HG03439 (cell line): ENCODE measurements around the gene SORCS2.

ENCODE experiments used
- ATAC-seq: cut with Tn5 transposase; IDR thresholded peaks from one replicate; pipeline ENCODE4 v1.9.1; 2021; ENCODE audit warnings: mild to moderate bottlenecking, moderate library complexity; ENCODE audit not compliant: unreplicated experiment

Gene SORCS2

DNA sequence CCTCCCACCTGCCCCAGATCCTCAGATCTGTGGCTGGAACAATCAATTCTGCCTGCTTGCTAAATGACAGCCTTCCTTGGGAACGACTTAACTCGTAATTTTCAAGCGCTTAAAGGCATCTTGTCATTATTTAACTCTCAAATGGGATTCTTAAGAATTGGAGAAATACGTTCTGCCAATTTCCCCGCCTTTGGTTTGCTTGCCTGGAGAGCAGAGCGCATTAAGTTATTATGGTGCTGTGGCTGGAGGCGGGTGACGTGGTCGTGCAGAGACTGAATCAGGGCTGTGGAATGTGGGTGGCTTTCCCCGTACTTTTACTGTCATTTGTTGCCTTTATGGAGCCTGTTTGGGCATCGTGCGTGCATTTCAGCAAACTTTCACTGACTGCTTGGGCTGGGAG lies 321.3 kb downstream of the SORCS2 start:
- ATAC-seq = no peak

DNA sequence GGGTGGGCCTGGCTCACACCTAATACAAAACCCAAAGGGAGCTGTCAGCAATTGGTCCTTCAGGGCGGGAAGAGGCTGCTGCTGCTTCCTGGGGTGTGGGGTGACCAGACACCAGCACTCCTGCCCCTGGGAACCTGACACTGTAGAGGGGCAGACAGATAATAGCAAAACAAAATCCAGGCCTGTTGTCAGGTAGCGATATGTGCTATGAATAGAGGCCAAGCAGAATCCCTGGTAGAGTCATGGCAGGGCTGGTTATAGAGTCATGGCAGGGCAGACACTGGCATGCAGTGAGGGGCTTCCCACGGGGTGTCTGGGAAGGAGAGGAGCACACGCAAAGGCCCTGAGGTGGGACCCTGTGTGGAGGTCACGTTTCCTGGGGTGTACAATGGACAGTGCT lies 321.9 kb downstream of the SORCS2 start:
- no peak for ATAC-seq

DNA sequence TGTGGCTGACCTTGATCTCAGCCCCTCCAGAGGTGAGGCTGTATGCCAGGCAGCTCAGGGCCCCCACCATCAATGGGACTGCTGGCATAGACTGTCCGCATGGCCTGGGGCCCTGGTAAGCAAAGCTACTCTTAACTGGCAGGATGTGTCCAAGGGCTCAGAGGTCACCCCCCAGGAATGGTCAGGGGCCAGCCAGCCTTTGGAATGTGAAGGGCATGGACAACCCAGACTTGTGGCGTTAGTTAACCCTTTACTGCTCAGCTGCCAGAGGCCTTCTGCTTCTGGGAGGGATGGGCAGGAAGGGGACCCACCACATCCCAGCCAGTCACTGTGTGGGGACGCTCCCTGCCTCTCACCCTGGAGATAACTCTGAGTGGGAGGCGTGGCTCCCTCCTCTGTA lies 322.5 kb downstream of the SORCS2 start:
- no peak for ATAC-seq

DNA sequence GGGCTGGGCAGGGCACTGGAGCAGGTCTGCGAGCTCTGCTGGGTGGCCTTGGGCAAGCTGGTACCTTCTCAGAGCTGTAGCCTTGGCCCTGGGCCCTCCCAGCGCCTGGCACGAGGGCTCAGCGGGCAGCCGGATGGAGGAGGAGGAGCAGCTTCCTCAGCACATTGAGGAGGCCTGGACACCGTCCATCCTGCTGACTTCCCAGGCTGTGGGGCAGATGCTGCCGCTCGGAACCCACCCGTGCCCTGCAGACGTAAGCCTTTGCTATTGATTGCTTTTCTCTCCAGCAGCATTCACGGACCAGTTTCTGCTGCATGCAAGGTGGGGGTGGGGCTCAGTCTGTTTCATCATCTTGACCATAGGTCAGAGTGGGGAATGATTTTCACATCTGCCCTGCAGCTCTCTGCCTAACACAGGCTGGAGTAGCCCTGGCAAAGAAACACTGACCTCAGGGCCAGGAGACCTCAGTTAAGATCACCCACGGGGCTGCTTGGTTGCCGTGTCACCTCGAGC lies 323.1 kb downstream of the SORCS2 start:
- ATAC-seq = no peak

DNA sequence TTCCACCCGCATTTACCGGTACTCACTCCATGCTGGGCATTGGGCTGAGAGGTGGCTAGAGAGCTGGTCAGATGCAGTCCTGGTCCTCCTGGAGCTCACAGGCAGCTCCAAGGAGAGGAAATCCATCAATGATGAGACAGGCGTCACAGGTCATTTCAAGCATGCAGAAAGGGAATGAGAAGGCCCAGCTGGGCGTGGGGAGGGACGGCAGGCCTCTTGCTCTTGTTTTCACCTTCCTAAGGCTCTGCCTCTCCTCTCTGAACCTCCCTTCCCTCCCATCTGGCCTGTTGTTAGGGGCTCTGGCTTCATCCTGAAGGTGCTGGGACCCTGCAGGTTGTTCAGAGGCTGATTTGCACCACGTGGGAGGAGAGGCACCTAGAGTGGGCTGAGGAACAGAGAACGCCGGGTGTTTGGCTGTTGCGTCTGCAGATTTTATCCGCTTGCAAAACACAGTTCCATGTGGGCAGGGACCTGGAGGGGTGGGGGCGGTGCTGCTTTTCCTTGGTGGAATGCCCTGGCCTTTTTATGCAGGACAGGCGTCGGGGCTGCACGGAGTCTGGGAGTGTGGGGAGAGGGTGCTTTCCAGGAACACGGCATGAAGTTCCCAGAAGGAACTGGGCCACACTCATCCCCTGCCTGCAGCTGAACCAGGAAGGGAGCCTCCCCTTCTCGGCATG lies 323.9 kb downstream of the SORCS2 start:
- no peak for ATAC-seq

DNA sequence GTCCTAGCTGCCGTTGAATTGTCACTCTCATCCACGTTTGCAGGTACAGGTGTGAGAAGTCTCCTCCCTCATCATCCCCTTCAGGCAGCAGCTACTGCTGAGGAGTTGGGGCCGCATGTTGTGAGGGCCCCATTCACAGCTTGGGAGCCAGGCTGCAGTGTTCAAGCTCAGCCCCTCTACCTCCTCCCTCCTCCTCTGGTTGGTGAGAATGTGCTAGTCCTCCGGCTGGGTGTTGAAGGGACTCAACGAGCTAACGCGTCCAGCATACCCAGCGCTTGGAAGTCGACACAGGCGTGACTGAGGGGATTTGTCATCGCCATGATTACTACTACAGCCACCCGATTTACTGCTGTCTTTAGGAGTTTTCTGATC lies 324.4 kb downstream of the SORCS2 start:
- ATAC-seq = no peak

DNA sequence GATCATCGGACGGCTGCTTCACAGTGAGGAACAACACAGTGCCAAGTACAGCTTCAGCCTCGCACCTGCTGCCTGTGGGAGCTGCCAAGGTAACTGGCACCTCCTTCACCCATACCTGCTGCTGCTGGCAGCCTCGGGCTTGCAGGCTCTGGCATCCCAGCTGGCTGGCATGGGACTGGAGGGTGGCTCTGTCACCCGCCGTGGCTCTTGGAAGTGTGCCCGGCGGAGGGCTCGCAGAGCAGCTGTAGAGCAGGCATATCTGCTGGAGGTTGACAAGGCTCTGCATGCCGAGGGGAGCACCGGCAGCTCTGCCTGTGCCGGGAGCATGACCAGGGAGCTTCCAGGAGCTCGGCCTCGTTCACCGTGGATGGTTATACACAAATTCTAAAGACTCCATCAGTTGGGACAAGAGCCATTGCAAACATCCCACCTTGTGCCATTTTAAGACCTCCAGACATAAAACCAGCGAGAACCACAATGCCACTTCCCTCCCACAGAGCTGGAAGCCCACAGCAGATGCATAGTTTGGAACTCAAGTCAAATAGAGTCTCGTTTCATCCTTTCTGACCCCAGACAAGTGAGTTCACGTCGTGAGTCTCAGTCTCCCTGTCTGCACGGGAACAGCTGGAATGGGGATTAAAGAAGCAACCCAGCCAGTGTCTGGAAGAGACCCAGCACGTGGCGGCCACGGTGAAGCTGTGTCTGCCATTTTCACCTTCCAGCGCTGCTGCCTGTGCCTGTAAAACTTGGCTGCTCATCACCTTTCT lies 326.7 kb downstream of the SORCS2 start:
- no peak for ATAC-seq

DNA sequence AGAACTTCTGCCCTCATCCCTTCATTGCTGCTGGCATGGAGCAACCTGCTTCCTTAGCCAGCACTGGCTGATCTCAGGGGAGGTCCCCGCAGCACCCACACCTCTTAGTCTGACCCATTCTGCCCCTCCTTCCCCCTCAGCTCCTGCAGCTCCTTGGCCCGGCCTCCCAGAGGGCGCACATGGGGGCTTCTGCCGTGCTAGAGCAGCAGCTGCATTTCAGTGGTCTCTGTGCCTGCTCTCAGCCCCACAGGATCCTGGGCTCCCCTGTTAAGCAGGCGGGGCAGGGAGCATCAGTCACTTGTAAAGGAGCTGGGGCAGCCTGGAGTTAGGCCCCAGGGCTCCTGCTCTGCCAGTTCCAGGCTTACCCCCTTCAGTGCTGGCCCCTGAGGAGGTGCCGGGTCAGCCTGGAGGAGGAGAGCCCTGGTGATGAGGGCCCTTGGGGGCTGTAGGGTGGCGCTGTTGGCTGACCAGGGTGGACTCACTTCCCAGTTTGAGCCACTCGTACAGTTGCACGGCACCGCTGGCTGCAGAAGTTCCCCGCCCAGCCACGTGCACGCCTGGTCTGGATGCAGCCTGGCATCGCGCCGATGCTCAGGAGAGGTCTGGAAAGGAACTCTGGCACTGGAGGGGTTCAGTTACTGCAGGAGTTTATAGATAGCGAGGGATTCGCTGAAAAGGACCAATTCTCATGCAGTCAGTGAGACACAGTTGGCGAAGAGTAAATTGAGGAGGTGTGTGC lies 327.5 kb downstream of the SORCS2 start:
- no peak for ATAC-seq

DNA sequence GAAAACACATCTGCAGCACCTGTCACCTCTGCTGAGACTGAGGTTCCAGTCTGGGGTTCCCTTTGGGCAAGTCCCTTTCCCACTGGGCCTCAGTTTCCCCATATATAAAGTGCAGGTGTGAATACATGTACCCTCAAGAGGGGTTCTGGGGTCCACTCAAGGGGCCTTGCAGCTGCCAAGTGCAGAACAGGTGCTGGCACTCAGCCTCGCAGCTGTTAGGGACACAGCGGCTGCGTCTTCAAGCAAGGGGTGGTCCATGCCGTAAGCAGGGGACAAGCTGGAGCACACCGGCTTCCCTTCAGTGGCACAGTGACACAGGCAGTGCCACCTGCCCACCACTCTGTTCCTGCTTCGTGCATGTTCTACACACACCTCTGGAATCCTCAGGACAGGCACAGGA lies 329.3 kb downstream of the SORCS2 start:
- ATAC-seq = no peak

DNA sequence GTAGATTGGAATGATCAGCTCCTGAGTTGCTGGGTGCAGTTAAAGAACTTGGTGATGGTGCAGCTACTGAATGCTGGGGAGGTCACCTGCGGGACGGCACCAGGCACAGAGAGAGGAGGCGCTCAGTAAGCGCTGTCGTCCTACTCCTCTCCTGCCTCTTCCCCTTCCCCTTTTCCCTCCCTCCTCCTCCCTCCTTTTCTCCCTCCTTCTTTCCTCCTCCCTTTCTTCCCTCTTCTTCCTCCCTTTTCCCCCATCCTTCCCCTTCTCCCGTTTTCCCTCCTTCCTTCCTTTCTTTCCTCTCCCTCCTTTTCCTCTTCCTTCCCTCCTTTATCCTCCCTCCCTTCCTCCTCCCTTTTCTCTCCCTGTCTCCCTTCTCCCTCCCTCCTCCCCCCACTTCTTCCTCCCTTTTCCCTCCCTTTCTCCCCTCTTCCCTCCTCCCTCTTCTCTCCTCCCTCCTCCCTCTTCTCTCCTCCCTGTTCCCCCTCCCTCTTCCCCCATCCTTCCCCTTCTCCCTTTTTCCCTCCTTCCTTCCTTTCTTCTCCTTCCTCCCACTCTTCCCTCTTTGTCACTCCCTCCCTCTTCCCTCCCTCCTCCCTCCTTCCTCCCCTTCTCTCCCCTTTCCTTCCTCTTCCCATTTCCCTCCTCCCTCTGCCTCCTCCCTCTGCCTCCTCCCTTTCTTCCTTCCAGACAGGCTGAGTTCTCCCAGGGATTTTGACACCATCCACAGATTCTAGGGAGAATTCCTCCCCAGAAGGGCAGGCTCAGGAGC lies 330.3 kb downstream of the SORCS2 start:
- ATAC-seq = no peak

DNA sequence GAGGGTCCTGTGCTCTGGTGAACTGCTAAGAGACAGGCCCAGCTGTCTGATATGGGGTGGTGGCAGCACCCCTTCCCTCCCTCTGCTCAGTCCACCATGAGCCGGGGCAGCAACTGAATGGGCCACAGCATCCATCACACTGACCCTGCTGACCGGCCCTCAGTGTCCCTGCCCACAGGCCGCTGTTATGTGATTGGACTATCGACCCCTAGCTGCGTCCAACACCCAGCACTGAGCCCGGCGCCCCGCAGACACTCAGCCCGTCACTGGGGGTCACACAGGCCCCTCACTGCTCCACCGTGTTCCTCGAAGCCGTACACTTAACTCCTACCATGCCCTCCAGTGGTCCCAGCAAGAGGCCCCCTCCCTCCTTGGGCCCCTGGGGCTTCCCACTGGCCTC lies 331.2 kb downstream of the SORCS2 start:
- ATAC-seq = no peak

DNA sequence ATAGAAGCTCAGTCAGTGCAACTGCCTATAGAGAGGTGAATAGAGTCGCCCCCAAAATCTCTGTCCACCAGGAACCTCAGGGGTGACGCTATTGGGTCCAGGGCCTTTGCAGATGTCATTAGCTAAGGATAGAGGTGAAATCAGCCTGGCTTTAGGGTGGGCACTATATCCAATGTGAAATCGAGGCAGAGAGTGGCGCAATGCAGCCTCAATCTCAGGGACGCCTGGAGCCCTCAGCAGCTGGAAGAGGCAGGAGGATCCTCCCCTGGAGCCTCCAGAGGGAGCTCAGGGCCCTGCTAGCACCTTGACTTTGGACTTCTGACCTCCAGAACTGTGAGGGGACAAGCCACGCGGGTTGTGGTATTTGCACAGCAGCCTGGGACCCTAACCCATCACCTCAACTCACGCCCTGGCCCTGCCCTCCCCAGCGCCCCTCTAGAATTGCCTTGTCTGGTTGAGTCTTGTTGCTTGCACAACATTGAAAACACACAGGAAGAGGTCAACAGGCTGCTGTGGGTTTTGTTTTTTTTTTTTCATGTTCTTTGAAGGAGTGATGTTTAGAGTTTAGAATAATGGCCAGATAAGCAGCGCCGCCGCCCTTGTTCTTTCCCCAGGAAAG lies 331.8 kb downstream of the SORCS2 start:
- ATAC-seq = no peak

DNA sequence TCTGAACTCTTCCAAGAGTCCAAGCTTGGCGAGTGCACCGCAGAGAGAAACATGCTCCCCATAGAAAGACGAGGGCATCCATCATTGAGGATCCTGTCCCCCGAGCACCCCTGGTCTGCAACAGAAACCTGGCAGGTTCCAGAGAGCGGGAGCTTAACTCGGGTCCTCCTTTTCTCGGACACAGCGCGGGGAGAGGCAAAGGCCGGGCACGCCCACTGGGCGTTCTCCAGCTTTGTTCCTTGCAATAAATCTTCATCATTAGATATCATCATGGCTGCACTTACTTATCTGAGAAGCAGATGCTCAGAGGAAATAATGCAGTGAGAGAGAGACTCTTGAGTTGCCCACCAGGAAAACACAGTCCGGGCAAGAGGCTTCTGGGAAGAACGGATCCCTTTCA lies 332.5 kb downstream of the SORCS2 start:
- no peak for ATAC-seq

DNA sequence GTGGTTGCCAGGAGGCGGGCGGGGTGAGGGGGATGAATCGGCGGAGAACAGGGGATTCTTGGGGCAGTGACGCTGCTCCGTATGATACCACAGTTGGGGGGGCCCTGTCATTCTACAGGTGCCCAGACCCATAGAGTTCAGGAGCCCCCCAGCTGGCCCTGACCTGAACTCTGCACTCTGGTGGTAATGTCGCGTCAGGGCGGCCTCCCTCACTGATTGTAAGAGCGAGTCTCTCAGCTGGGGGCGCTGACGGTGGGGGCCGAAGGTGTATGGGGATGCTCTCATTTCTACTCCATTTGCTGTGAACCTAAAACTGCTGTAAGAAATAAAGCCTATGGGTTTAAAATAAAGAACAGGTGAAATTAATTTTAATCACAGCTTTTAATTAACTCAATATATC lies 334.2 kb downstream of the SORCS2 start:
- ATAC-seq = no peak

DNA sequence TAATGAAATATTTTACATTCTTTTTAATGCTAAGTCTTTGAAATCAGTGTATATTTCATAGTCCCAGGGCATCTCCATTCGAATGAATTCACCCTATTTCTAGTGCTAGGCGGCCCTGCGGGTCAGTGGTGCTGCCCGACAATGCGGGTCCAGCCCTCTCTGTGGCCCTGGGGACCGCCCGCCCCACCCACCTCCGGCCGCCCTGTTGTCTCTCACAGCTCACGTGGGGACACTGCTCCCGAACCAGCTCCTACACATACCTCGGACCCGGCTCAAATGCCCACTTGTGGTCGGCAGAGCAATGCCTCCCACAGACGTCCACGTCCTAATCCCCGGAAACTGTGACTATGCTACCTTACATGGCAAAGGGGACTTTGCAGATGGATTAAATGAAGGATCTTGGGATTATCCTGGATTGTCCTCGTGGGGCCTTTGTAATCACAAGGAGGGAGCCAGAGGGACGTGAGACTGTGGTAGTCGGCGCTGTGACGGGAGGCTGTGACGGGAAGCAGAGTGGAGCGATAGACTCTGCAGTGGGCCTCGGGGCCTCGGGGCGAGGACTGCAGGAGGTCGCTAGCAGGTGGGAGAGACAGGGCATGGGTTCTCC lies 334.7 kb downstream of the SORCS2 start:
- ATAC-seq = no peak

DNA sequence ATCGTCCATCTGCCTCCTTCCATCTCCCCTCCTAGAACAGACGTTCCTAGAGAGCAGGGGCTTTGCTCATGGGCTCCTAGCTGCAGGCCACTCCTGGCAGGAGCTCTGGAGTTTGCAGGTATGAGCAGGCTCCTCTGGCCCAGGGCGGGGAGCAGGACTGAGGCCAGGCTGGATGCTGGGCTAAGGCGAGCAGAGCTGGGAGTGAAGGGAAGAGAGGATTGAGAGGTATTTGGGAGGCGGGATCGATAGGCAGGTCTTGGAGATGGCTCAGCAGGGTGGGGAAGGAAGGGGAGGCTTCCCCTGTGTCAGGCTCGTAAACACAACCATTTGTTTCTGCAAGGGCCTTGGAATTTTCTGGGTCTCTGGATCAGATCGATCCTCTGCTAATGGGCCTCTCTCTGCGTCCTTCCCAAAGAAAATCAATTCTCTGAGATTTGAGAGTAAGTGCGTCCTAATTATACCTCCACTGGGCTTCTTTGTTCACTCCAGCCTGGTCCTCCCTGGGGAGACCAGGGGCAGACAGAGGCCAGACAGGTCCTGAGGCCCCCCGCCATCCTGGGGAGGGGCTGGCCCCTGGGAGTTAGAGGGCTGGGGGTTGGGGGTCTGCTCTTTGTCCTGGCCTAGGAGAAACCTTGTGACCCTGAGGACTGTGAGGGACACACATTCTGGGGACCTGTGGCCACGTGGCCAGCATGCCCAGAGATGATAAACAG lies 337.2 kb downstream of the SORCS2 start:
- no peak for ATAC-seq

DNA sequence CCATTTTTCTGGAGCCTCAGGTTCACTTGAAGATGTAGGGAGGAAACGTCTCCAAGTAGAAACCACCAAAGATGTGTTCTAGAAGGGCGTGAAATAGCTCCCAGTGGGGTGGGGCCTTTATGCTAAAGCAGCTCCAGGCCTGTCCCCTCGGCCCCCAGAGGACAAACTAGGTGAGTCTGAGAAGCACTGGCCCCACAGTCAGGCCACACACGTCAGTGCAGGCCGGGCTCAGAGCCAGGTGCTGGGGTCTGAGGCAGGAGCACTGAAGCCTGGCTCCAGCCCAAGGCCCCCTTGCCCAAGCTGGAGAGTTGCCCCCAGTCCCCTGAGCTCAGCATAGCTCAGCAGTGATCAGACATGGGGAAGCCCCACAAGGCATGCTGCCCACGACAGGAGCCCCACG lies 337.7 kb downstream of the SORCS2 start:
- ATAC-seq = no peak

DNA sequence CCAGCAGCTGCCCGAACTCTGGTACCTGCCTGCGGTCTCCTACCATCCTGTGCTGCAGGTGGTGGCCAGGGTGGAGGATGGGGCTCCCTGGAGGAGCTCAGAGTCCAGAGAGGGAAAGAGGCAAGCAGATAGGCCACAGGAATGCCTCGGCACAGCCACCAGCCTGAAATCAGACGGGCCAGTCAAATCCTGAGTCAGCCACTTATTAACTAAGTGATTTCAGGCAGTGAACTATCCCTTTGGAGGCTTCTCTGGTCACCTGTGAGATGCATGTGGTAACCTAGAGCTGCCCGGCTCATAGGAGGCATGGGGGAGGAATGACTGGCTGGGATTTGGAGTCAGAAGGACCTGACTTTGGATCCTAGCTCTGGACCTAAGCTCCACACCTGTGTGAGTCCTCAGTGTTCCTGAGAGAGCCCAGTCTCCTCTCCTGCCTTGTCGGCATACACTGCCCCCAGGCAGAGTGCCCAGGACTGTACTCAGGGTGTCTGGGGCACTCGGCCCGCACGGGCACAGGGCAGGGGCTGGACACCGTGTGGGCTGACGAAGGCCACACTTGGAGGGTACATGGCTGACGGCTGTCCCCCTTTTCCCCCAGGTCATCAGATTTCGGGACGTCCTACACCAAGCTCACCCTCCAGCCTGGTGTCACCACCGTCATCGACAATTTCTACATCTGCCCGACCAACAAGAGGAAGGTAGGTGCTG lies 338.7 kb downstream of the SORCS2 start:
- no peak for ATAC-seq

DNA sequence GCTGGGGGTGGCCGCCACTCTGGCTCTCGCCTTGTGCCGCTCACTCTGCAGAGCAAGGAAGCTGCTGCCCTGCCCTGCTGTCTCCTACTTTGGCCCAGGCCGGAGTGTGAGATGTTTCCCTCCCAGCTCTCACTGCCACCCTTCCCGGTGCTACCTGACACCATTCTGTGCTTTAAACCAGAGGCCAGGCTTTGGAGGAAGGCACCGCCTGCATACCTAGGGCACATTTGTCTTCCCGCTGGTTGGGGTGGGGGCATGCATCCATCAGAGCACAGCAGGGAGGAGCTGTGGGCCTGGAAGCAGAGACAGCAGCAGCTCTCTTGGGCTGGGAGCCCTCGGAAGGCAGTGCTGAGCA lies 339.3 kb downstream of the SORCS2 start:
- no peak for ATAC-seq
